RWPE2 (cell line): ENCODE measurements around the gene KRT8.
A peak's percentile ranks its signal among the peaks of the same experiment; 100 is the strongest.

Experiments
- ATAC-seq: fragments of 200-7000 bp; cut with Tn5 transposase; 3 replicates; pipeline ENCODE4 v1.9.1; 2021; ENCODE audit warnings: low read depth
- DNase-seq: peaks from one replicate; pipeline ENCODE4 v3.0.0-alpha.2; 2020; ENCODE audit warnings: low spot score
- H3K27ac ChIP-seq: fragments of 450-650 bp; 2 replicates; pipeline ENCODE4 v1.5.1; 2017; ENCODE audit warnings: mild to moderate bottlenecking; ENCODE audit not compliant: poor library complexity, severe bottlenecking
- H3K27me3 ChIP-seq: fragments of 250-450 bp; sonication (Bioruptor Pico); 2 replicates; pipeline ENCODE4 v1.5.1; 2021; ENCODE audit warnings: mild to moderate bottlenecking, moderate library complexity; ENCODE audit not compliant: insufficient read depth, poor library complexity, severe bottlenecking
- H3K36me3 ChIP-seq: fragments of 250-450 bp; sonication (Bioruptor Pico); 2 replicates; pipeline ENCODE4 v1.5.1; 2020; ENCODE audit warnings: low read depth, mild to moderate bottlenecking, moderate library complexity
- H3K4me1 ChIP-seq: fragments of 250-450 bp; sonication (Bioruptor Pico); 2 replicates; pipeline ENCODE4 v1.5.1; 2021; ENCODE audit warnings: mild to moderate bottlenecking, moderate library complexity; ENCODE audit not compliant: insufficient read depth, poor library complexity, severe bottlenecking
- H3K4me3 ChIP-seq: fragments of 250-450 bp; sonication (Bioruptor Pico); 2 replicates; pipeline ENCODE4 v1.5.1; 2021; ENCODE audit warnings: mild to moderate bottlenecking, moderate library complexity; ENCODE audit not compliant: severe bottlenecking
- H3K9me3 ChIP-seq: fragments of 250-450 bp; sonication (Bioruptor Pico); 2 replicates; pipeline ENCODE4 v1.5.1; 2021; ENCODE audit warnings: mild to moderate bottlenecking, moderate library complexity; ENCODE audit not compliant: severe bottlenecking
- CTCF ChIP-seq: fragments of 450-650 bp; IDR thresholded peaks from one replicate; pipeline ENCODE4 v1.5.1; 2017; ENCODE audit warnings: mild to moderate bottlenecking, moderate library complexity; ENCODE audit not compliant: poor library complexity, severe bottlenecking

KRT8 gene

GRCh38 chr12:52865090-52865944 is 39.6 kb downstream of the KRT8 start:
- H3K4me3 ChIP-seq, result no peak overlapping the region
- ATAC-seq (peak; percentile 61), DNase-seq (no peak)
- H3K27ac ChIP-seq, result no peak overlapping the region
- TF ChIP-seq CTCF, result peak; percentile 86
- no peaks in the 10 kb centered on the region for H3K36me3 ChIP-seq
- no peaks in the 10 kb centered on the region for H3K27me3 ChIP-seq
- H3K9me3 ChIP-seq, result no peaks in the 10 kb centered on the region
- peaks cover 22% of the 10 kb centered on the region for H3K4me1 ChIP-seq

- ATAC-seq (no peak), DNase-seq (no peak)
- H3K27ac ChIP-seq, result no peak overlapping the region
Measured at GRCh38 chr12:52862023-52862422, 42.9 kb downstream of the KRT8 start.

GRCh38 chr12:52861511-52861910 is 43.4 kb downstream of the KRT8 start:
- DNase-seq (no peak), ATAC-seq (no peak)
- no peaks in the 10 kb centered on the region for H3K27me3 ChIP-seq
- H3K27ac ChIP-seq, result no peak overlapping the region
- no peak for TF ChIP-seq CTCF
- peaks cover 29% of the 10 kb centered on the region for H3K4me1 ChIP-seq
- no peaks in the 10 kb centered on the region for H3K36me3 ChIP-seq
- H3K4me3 ChIP-seq, result no peak overlapping the region
- no peaks in the 10 kb centered on the region for H3K9me3 ChIP-seq

More at GRCh38 chr12:52862023-52862422, 42.9 kb downstream of the KRT8 start:
- Histone ChIP-seq H3K27me3 (no peaks in the 10 kb centered on the region), H3K36me3 (no peaks in the 10 kb centered on the region), H3K4me3 (no peak overlapping the region), H3K4me1 (peaks cover 31% of the 10 kb centered on the region), H3K9me3 (no peaks in the 10 kb centered on the region)
- TF ChIP-seq CTCF, result no peak

- Histone ChIP-seq H3K4me3 (no peak overlapping the region), H3K4me1 (peaks cover 29% of the 10 kb centered on the region), H3K27ac (peak overlapping the region; percentile 78), H3K27me3 (no peaks in the 10 kb centered on the region), H3K9me3 (no peaks in the 10 kb centered on the region), H3K36me3 (no peaks in the 10 kb centered on the region)
- peak; percentile 83 for DNase-seq
- TF ChIP-seq CTCF, result no peak
- ATAC-seq, result peak; percentile 94
Measured at GRCh38 chr12:52860102-52860823, 44.6 kb downstream of the KRT8 start.

- TF ChIP-seq CTCF, result no peak
- Histone ChIP-seq H3K27me3 (no peaks in the 10 kb centered on the region), H3K4me3 (no peak overlapping the region), H3K27ac (peak overlapping the region; percentile 78), H3K9me3 (no peaks in the 10 kb centered on the region), H3K36me3 (no peaks in the 10 kb centered on the region), H3K4me1 (peaks cover 29% of the 10 kb centered on the region)
- DNase-seq (no peak), ATAC-seq (peak; percentile 74)
Measured at GRCh38 chr12:52857500-52857899, 47.4 kb downstream of the KRT8 start.
